Measurements from ENCODE around the gene MOCS3.

MOCS3 gene

DNA sequence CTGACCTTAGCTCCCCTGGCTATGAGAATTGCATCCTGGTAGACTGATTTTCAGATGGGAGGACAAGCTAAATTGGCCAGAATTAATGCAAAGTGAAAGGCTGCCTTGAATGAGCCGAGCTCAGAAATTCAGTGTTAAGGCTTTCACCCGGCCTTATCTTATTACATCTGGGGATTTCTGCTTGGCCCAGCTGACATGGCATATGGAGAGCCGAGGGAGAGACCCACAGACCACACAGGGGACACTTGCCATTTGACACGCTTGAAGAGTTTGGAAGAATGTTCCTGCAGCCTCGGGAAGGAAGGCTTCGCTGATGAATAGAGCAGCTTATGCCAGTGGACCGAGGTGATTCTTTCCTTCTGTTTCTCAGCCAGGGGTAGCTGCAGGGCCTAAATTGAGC lies 9.0 kb downstream of the MOCS3 start:
- H3K27ac ChIP-seq (ENCODE audit: low read length): no peak overlapping the region
- H3K36me3 ChIP-seq (replicated peaks; ENCODE audit: insufficient read depth, low read length): no peaks in the 10 kb centered on the region
- no peak for DNase-seq
- H2AFZ ChIP-seq (ENCODE audit: low read length): no peak overlapping the region
- H3K79me2 ChIP-seq (ENCODE audit: low read length): no peaks in the 10 kb centered on the region
- no peaks in the 10 kb centered on the region for H3K4me1 ChIP-seq (ENCODE audit: low read length)
- no peak overlapping the region for H3K4me2 ChIP-seq (ENCODE audit: low read depth, low read length)
- H3F3A ChIP-seq (ENCODE audit: insufficient read depth, low read length): no peaks in the 10 kb centered on the region
- no peak overlapping the region for H3K4me3 ChIP-seq (ENCODE audit: low read length)
- no peak overlapping the region for H3K9ac ChIP-seq (ENCODE audit: low read length)
- H3K9me3 ChIP-seq (replicated peaks; ENCODE audit: insufficient read depth, low read length): no peaks in the 10 kb centered on the region
- H3K27me3 ChIP-seq (replicated peaks; ENCODE audit: insufficient read depth, low read length): no peaks in the 10 kb centered on the region; the same call in 1 of the 2 replicates
- no peaks in the 10 kb centered on the region for H3K9me2 ChIP-seq (replicated peaks; ENCODE audit: insufficient read depth, low read length)
- no peaks in the 10 kb centered on the region for H4K20me1 ChIP-seq (ENCODE audit: insufficient read depth, low read length)
- no peak for TF ChIP-seq EZH2phosphoT487 (IDR thresholded peaks at IDR 0.05; ENCODE audit: low read length)
- no peak for TF ChIP-seq EZH2 (optimal IDR thresholded peaks at IDR 0.05; ENCODE audit: low read depth, low read length)
- TF ChIP-seq CTCF (IDR thresholded peaks at IDR 0.05; ENCODE audit: low read length): no peak

DNA sequence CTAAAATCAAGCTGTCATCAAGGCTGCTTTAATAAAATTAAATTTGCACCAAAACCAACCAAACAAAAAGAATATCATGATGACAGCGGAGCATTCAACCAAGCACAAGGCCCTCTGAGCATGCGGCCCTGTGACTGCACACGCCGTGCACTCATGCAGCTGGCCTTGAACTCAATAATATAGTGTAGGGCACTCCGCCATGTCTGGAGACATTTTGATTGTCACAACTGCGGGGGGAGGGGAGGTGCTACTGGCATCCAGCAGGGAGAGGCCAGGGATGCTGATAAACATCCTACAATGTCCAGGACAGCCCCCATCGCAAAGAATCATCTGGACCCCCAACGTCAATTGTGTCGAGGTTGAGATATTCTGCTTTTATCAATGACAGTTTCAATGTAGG lies 9.7 kb downstream of the MOCS3 start:
- no peak overlapping the region for H3K27ac ChIP-seq (ENCODE audit: low read length)
- H3K79me2 ChIP-seq (ENCODE audit: low read length): no peaks in the 10 kb centered on the region
- DNase-seq: no peak
- H3K4me2 ChIP-seq (ENCODE audit: low read depth, low read length): no peak overlapping the region
- H3K4me3 ChIP-seq (ENCODE audit: low read length): no peak overlapping the region
- no peaks in the 10 kb centered on the region for H3K4me1 ChIP-seq (ENCODE audit: low read length)
- no peaks in the 10 kb centered on the region for H3K9me3 ChIP-seq (replicated peaks; ENCODE audit: insufficient read depth, low read length)
- no peak overlapping the region for H2AFZ ChIP-seq (ENCODE audit: low read length)
- no peaks in the 10 kb centered on the region; the same call in 1 of the 2 replicates for H3K27me3 ChIP-seq (replicated peaks; ENCODE audit: insufficient read depth, low read length)
- H3K9me2 ChIP-seq (replicated peaks; ENCODE audit: insufficient read depth, low read length): no peaks in the 10 kb centered on the region
- no peaks in the 10 kb centered on the region for H4K20me1 ChIP-seq (ENCODE audit: insufficient read depth, low read length)
- no peaks in the 10 kb centered on the region for H3K36me3 ChIP-seq (replicated peaks; ENCODE audit: insufficient read depth, low read length)
- no peak overlapping the region for H3K9ac ChIP-seq (ENCODE audit: low read length)
- TF ChIP-seq EZH2 (optimal IDR thresholded peaks at IDR 0.05; ENCODE audit: low read depth, low read length) (no peak), EZH2phosphoT487 (IDR thresholded peaks at IDR 0.05; ENCODE audit: low read length) (no peak), CTCF (IDR thresholded peaks at IDR 0.05; ENCODE audit: low read length) (no peak)
- H3F3A ChIP-seq (ENCODE audit: insufficient read depth, low read length): no peaks in the 10 kb centered on the region

DNA sequence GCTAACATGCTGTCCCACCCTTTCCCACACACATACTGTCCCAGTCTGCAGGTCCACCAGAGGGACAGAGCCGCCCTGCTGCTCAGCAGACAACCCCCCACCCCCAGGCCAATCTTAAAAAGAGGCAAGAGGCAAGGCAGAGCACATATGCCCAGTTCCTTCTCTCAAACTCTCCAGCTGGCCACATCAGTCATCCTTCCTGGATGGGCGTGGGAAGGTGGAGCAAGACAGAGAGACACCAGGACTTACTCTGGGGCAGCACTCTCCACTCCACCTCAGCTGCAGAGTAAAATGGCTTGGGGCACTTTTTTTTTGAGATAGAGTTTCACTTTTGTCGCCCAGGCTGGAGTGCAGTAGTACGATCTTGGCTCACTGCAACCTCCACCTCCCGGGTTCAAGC lies 10.8 kb downstream of the MOCS3 start:
- TF ChIP-seq CTCF (IDR thresholded peaks at IDR 0.05; ENCODE audit: low read length) (no peak), EZH2 (optimal IDR thresholded peaks at IDR 0.05; ENCODE audit: low read depth, low read length) (no peak), EZH2phosphoT487 (IDR thresholded peaks at IDR 0.05; ENCODE audit: low read length) (no peak)
- Histone ChIP-seq H3K9me2 (replicated peaks; ENCODE audit: insufficient read depth, low read length) (no peaks in the 10 kb centered on the region), H3K4me3 (ENCODE audit: low read length) (no peak overlapping the region), H3K36me3 (replicated peaks; ENCODE audit: insufficient read depth, low read length) (no peaks in the 10 kb centered on the region), H2AFZ (ENCODE audit: low read length) (no peak overlapping the region), H3K27me3 (replicated peaks; ENCODE audit: insufficient read depth, low read length) (no peaks in the 10 kb centered on the region; the same call in 1 of the 2 replicates), H3K9me3 (replicated peaks; ENCODE audit: insufficient read depth, low read length) (no peaks in the 10 kb centered on the region), H3K4me2 (ENCODE audit: low read depth, low read length) (no peak overlapping the region), H4K20me1 (ENCODE audit: insufficient read depth, low read length) (no peaks in the 10 kb centered on the region), H3K79me2 (ENCODE audit: low read length) (no peaks in the 10 kb centered on the region), H3K27ac (ENCODE audit: low read length) (no peak overlapping the region), H3K4me1 (ENCODE audit: low read length) (no peaks in the 10 kb centered on the region), H3F3A (ENCODE audit: insufficient read depth, low read length) (no peaks in the 10 kb centered on the region), H3K9ac (ENCODE audit: low read length) (no peak overlapping the region)
- no peak for DNase-seq

All from MM.1S (cell line).